GM13977 (cell line): ENCODE data around the gene SMARCA2.
A peak's percentile ranks its signal among the peaks of the same experiment; 100 is the strongest.

Experiments
- DNase-seq: peaks from one replicate; pipeline ENCODE4 v3.0.0; 2012; ENCODE audit warnings: low spot score
- CTCF ChIP-seq: IDR thresholded peaks from 2 replicates; pipeline ENCODE4 v1.5.1; 2012; ENCODE audit warnings: mild to moderate bottlenecking, control low read depth; ENCODE audit not compliant: insufficient read depth; ENCODE audit errors: extremely low read depth, missing control alignments
- in situ Hi-C: fragments of 300-500 bp; cut with MboI; formaldehyde crosslinking; loops from one replicate; pipeline ENCODE4 v1.12.0; 2022; ENCODE audit warnings: low sequenced_read_pairs, low pct_unique_long_range_greater_than_20kb, mixed read lengths, inconsistent platforms; ENCODE audit not compliant: unreplicated experiment

The SMARCA2 gene

GRCh38 chr9:2228132-2228531, 213.0 kb downstream of the SMARCA2 start:
- DNase-seq, result no peak
- peak; percentile 40 for TF ChIP-seq CTCF

GRCh38 chr9:2228641-2229040, 213.5 kb downstream of the SMARCA2 start:
- TF ChIP-seq CTCF, result no peak
- in situ Hi-C loops, result no loop called here
- DNase-seq, result no peak

More at GRCh38 chr9:2228132-2228531, 213.0 kb downstream of the SMARCA2 start:
- in situ Hi-C loops, result no loop called here

- in situ Hi-C loops, result no loop called here
- no peak for DNase-seq
- TF ChIP-seq CTCF, result no peak
Observed at GRCh38 chr9:2229109-2229721, 214.1 kb downstream of the SMARCA2 start.

- in situ Hi-C loops, result no loop called here
- TF ChIP-seq CTCF, result no peak
- DNase-seq, result no peak
Observed at GRCh38 chr9:2230362-2230761, 215.2 kb downstream of the SMARCA2 start.

- in situ Hi-C loops, result no loop called here
- DNase-seq, result no peak
- TF ChIP-seq CTCF, result no peak
Observed at GRCh38 chr9:2231101-2231500, 216.0 kb downstream of the SMARCA2 start.

GRCh38 chr9:2231829-2232228, 216.7 kb downstream of the SMARCA2 start:
- TF ChIP-seq CTCF, result no peak
- in situ Hi-C loops, result no loop called here
- no peak for DNase-seq
